H1 (cell line): Measurements from ENCODE around the gene ADM5. TPM values are rescaled to one million over a fixed set of nuclear protein-coding genes. Genes with fewer than 3 reads are reported as not detected.

Experiments
- CTCF ChIA-PET: fragments of 300-600 bp; sonication (Branson Sonifier 250); formaldehyde crosslinking; loops from one replicate; lab custom pipeline; 2021; ENCODE audit not compliant: partially characterized antibody; lab: Charles Lee
- POLR2A ChIA-PET: fragments of 300-600 bp; sonication (Branson Sonifier 250); formaldehyde crosslinking; loops from one replicate; lab custom pipeline; 2021; ENCODE audit warnings: inconsistent platforms; ENCODE audit not compliant: partially characterized antibody; lab: Charles Lee
- DNase-seq, 2 experiments: peaks; one replicate each; pipeline versions ENCODE4 v3.0.0 to v3.0.0-alpha.2; 2010 to 2022; ENCODE audit warnings: low spot score in 2 of 2, low read depth in 1 of 2, mixed read lengths in 1 of 2
- FAIRE-seq: peaks from 2 replicates; lab custom pipeline; 2011; peaks lifted over from hg19 to GRCh38; lab: Jason Lieb, UNC
- H2AFZ ChIP-seq: 2 replicates; pipeline ENCODE4 v1.8.1; 2012; ENCODE audit warnings: low read length, inconsistent platforms
- H2AK5ac ChIP-seq: 2 replicates; pipeline ENCODE4 v1.6.1; 2013; ENCODE audit warnings: low read depth, low read length
- H2BK120ac ChIP-seq: replicated peaks from 2 replicates; pipeline ENCODE3; 2013; ENCODE audit warnings: low read depth, low read length, inconsistent platforms
- H2BK12ac ChIP-seq: 2 replicates; pipeline ENCODE4 v1.6.1; 2013; ENCODE audit warnings: low read depth, low read length
- H2BK15ac ChIP-seq: 2 replicates; pipeline ENCODE4 v1.6.1; 2013; ENCODE audit warnings: low read length
- H2BK20ac ChIP-seq: 2 replicates; pipeline ENCODE4 v1.6.1; 2013; ENCODE audit warnings: low read length
- H2BK5ac ChIP-seq: 2 replicates; pipeline ENCODE4 v1.6.1; 2013; ENCODE audit warnings: low read depth, low read length
- H3K14ac ChIP-seq: 2 replicates; pipeline ENCODE4 v1.6.1; 2013; ENCODE audit warnings: inconsistent platforms; ENCODE audit not compliant: insufficient read length
- H3K18ac ChIP-seq: 2 replicates; pipeline ENCODE4 v1.6.1; 2013; ENCODE audit warnings: low read length; ENCODE audit errors: extremely low read depth
- H3K23ac ChIP-seq: 2 replicates; pipeline ENCODE4 v1.6.1; 2013; ENCODE audit warnings: inconsistent platforms; ENCODE audit not compliant: insufficient read length
- H3K23me2 ChIP-seq: 2 replicates; pipeline ENCODE4 v1.6.1; 2013; ENCODE audit warnings: low read depth, low read length
- H3K27ac ChIP-seq: 2 replicates; pipeline ENCODE4 v1.6.1; 2011; ENCODE audit warnings: low read depth, low read length, inconsistent platforms
- H3K27me3 ChIP-seq, 4 experiments: replicated peaks in 1 of 4; 1 replicate in 1 of 4; 2 replicates in 3 of 4; pipeline versions ENCODE4 v1.6.1 to v1.8.1; 2011 to 2013; ENCODE audit warnings: low read length in 3 of 4, mild to moderate bottlenecking in 3 of 4, inconsistent platforms in 2 of 4, mixed read lengths in 2 of 4, moderate library complexity in 1 of 4; ENCODE audit not compliant: control insufficient read depth in 3 of 4, insufficient read depth in 3 of 4; ENCODE audit errors: extremely low read depth in 1 of 4
- H3K36me3 ChIP-seq, 4 experiments: 2 replicates each; pipeline versions ENCODE4 v1.6.1 to v1.8.1; 2011 to 2013; ENCODE audit warnings: mild to moderate bottlenecking in 4 of 4, low read length in 3 of 4, moderate library complexity in 2 of 4, control low read depth in 1 of 4, inconsistent platforms in 1 of 4; ENCODE audit not compliant: insufficient read depth in 4 of 4, control insufficient read depth in 2 of 4
- H3K4ac ChIP-seq: replicated peaks from 2 replicates; pipeline ENCODE3; 2013; ENCODE audit warnings: low read length, low read depth, mixed read lengths, inconsistent platforms; ENCODE audit not compliant: insufficient read length
- H3K4me1 ChIP-seq, 4 experiments: replicated peaks in 1 of 4; 1 replicate in 1 of 4; 2 replicates in 3 of 4; pipeline versions ENCODE4 v1.6.1 to v1.8.1; 2011 to 2013; ENCODE audit warnings: low read length in 3 of 4, inconsistent platforms in 2 of 4, mixed read lengths in 1 of 4; ENCODE audit not compliant: insufficient read depth in 4 of 4, control insufficient read depth in 3 of 4
- H3K4me2 ChIP-seq, 2 experiments: 2 replicates each; pipeline versions ENCODE4 v1.6.1 to v1.8.1; 2011 to 2013; ENCODE audit warnings: low read depth in 2 of 2, low read length in 2 of 2, control low read depth in 1 of 2, inconsistent platforms in 1 of 2, mild to moderate bottlenecking in 1 of 2; ENCODE audit not compliant: insufficient read depth in 1 of 2
- H3K4me3 ChIP-seq, 4 experiments: fragments of 200-600, 300-600 bp in 1 of 4; sonication (generic), shearing (Covaris generic), sonication (Bioruptor Twin) in 1 of 4; 2 replicates each; pipeline versions ENCODE4 v1.5.1 to v1.8.1; 2011 to 2016; ENCODE audit warnings: low read length in 4 of 4, low read depth in 3 of 4, control low read depth in 2 of 4, inconsistent platforms in 2 of 4, mild to moderate bottlenecking in 2 of 4, mixed read lengths in 1 of 4, moderate library complexity in 1 of 4; ENCODE audit not compliant: insufficient read depth in 2 of 4; ENCODE audit errors: extremely low read depth in 1 of 4
- H3K56ac ChIP-seq: replicated peaks from 2 replicates; pipeline ENCODE3; 2013; ENCODE audit warnings: low read depth, mild to moderate bottlenecking, mixed read lengths, low read length, inconsistent platforms; ENCODE audit not compliant: insufficient read length
- H3K79me1 ChIP-seq: 2 replicates; pipeline ENCODE4 v1.6.1; 2013; ENCODE audit warnings: low read depth, low read length, control low read depth
- H3K79me2 ChIP-seq, 2 experiments: 2 replicates each; pipeline versions ENCODE4 v1.6.1 to v1.8.1; 2012 to 2013; ENCODE audit warnings: low read length in 2 of 2, mild to moderate bottlenecking in 2 of 2, inconsistent platforms in 1 of 2; ENCODE audit not compliant: insufficient read depth in 2 of 2, control insufficient read depth in 1 of 2
- H3K9ac ChIP-seq, 4 experiments: replicated peaks in 1 of 4; 1 replicate in 1 of 4; 2 replicates in 3 of 4; pipeline versions ENCODE4 v1.6.1 to v1.8.1; 2011 to 2013; ENCODE audit warnings: low read depth in 3 of 4, low read length in 3 of 4, control low read depth in 2 of 4, mild to moderate bottlenecking in 2 of 4, moderate library complexity in 2 of 4, inconsistent platforms in 1 of 4; ENCODE audit errors: extremely low read depth in 1 of 4
- H3K9me3 ChIP-seq, 2 experiments: 2 replicates each; pipeline versions ENCODE4 v1.6.1 to v1.8.1; 2012 to 2013; ENCODE audit warnings: mild to moderate bottlenecking in 2 of 2, moderate library complexity in 2 of 2, control low read depth in 1 of 2, inconsistent platforms in 1 of 2, low read depth in 1 of 2, low read length in 1 of 2, mixed read lengths in 1 of 2; ENCODE audit not compliant: insufficient read depth in 2 of 2
- H4K20me1 ChIP-seq, 2 experiments: replicated peaks in 1 of 2; 2 replicates each; pipeline versions ENCODE3 to v1.8.1; 2011 to 2013; ENCODE audit warnings: inconsistent platforms in 2 of 2, low read length in 2 of 2, mild to moderate bottlenecking in 1 of 2; ENCODE audit not compliant: insufficient read depth in 2 of 2, control insufficient read depth in 1 of 2
- H4K5ac ChIP-seq: 2 replicates; pipeline ENCODE4 v1.6.1; 2013; ENCODE audit warnings: low read length, low read depth, mixed read lengths, inconsistent platforms; ENCODE audit not compliant: insufficient read length
- H4K8ac ChIP-seq: 2 replicates; pipeline ENCODE4 v1.8.0; 2013; ENCODE audit warnings: mild to moderate bottlenecking, moderate library complexity, low read length, inconsistent platforms; ENCODE audit not compliant: insufficient read depth; ENCODE audit errors: extremely low read depth
- H4K91ac ChIP-seq: replicated peaks from 2 replicates; pipeline ENCODE3; 2013; ENCODE audit warnings: low read length, mixed read lengths, inconsistent platforms; ENCODE audit not compliant: insufficient read length
- CTCF ChIP-seq, 3 experiments: IDR thresholded peaks; 1 replicate in 2 of 3; 2 replicates in 1 of 3; pipeline versions ENCODE4 v1.5.1 to v1.6.1; 2011; ENCODE audit warnings: low read length in 3 of 3, mild to moderate bottlenecking in 3 of 3, inconsistent platforms in 2 of 3, low read depth in 1 of 3, moderate library complexity in 1 of 3; ENCODE audit not compliant: insufficient read depth in 1 of 3; ENCODE audit errors: control extremely low read depth in 1 of 3
- RNF2 ChIP-seq: fragments of 200-900, 300-1000 bp; sonication (generic); IDR thresholded peaks from 2 replicates; pipeline ENCODE4 v1.7.1; 2016; ENCODE audit warnings: borderline replicate concordance, low read depth, mild to moderate bottlenecking, antibody characterized with exemption, low read length; ENCODE audit not compliant: poor library complexity, severe bottlenecking; ENCODE audit errors: missing control alignments
- WGBS, 2 experiments: shearing (Covaris generic) in 1 of 2; methylation state at CpG; one replicate each; pipeline versions ENCODE4 v1.1.6 to v1.1.7; 2013 to 2015; ENCODE audit warnings: low lambda C conversion rate in 2 of 2, mixed read lengths in 2 of 2, inconsistent platforms in 1 of 2, low coverage in 1 of 2, missing lambda C conversion rate in 1 of 2; ENCODE audit not compliant: insufficient replicate concordance in 2 of 2, insufficient coverage in 1 of 2, insufficient read length in 1 of 2; ENCODE audit errors: extremely low coverage in 1 of 2, missing lambda C conversion rate in 1 of 2; 5-methylcytosine and 5-hydroxymethylcytosine counted together
- polyA plus RNA-seq, 7 experiments: library from polyadenylated mRNA; depleted of rRNA in 3 of 7; stranded (reverse) in 5 of 7; unstranded in 2 of 7; fragments of >200 nt in 5 of 7; fragments of 200-250 nt in 2 of 7; gene quantifications; 1 replicate in 5 of 7; 2 replicates in 1 of 7; 4 replicates in 1 of 7; pipeline versions ENCODE4 v1.2.1 to v1.2.3, GENCODE V29; 2011 to 2013; ENCODE audit warnings: missing spikeins in 2 of 7, mixed read lengths in 2 of 7
- total RNA-seq: library from RNA; stranded (reverse); fragmentation: NEBNext Ultra II Directional; extraction: Animal tissue kit (Norgen Biotek cat#: 25700); gene quantifications from 2 replicates; pipeline ENCODE4 v1.2.1, GENCODE V29; 2021

The ADM5 gene
- total and polyA plus RNA-seq, 2 of the 8 experiments (the other 6 are each of a cell fraction or from before 2014, with no cell fraction given), result 2.5 to 2.6 TPM

GRCh38 chr19:49684983-49685553 is 4.3 kb upstream of the ADM5 start:
- H3K79me1 ChIP-seq, result peaks cover 14% of the 10 kb centered on the region
- H3K18ac ChIP-seq, result no peak overlapping the region
- no peak for DNase-seq
- H3K9me3 ChIP-seq, result no peaks in the 10 kb centered on the region
- no peak overlapping the region for H3K4me3 ChIP-seq
- peaks cover 5% of the 10 kb centered on the region; the same call in 1 of the 2 replicates for H3K23me2 ChIP-seq
- H3K4me1 ChIP-seq, result peaks cover 0 to 19% (median 14%) of the 10 kb centered on the region in 4 experiments; a peak in 6 of 7 replicates
- H4K5ac ChIP-seq, result no peak overlapping the region
- no peak overlapping the region for H3K14ac ChIP-seq
- no peak overlapping the region; a peak in 2 of 7 replicates for H3K9ac ChIP-seq
- H3K4me2 ChIP-seq, result no peak overlapping the region
- no peak overlapping the region for H3K56ac ChIP-seq
- H3K27ac ChIP-seq, result no peak overlapping the region
- peaks cover 30 to 53% of the 10 kb centered on the region in 2 experiments for H4K20me1 ChIP-seq
- no peak overlapping the region for H4K8ac ChIP-seq
- FAIRE-seq, result no peak
- H2AFZ ChIP-seq, result no peak overlapping the region
- no peak overlapping the region for H3K23ac ChIP-seq
- 93% methylated on average over 12 of the region's 13 CpGs; no CpG with 5 or more reads in 1 of the 2 experiments for WGBS, 2 experiments
- no peaks in the 10 kb centered on the region for H3K27me3 ChIP-seq
- POLR2A ChIA-PET, result interaction anchor here (0.6 to 12.2 kb wide), 18 partner anchors 6 to 345 kb away, joined by 3 to 168 read pairs (median 4); partner anchors contain the start of genes AP2A1, NOSIP, PRMT1 and PRRG2
- peaks cover 1 to 27% of the 10 kb centered on the region in 2 experiments; a peak in 3 of 4 replicates for H3K79me2 ChIP-seq
- H4K91ac ChIP-seq, result no peak overlapping the region
- H2BK12ac ChIP-seq, result no peak overlapping the region
- H3K36me3 ChIP-seq, result peaks cover 26 to 59% (median 42%) of the 10 kb centered on the region in 4 experiments
- TF ChIP-seq RNF2, result no peak
- TF ChIP-seq CTCF (IDR thresholded peaks at IDR 0.05; ENCODE audit: control extremely low read depth in 1 of 3, insufficient read depth in 1 of 3, low read depth in 1 of 3, low read length in 3 of 3), result peak in 2 of 3 experiments; percentile 2 to 8; a peak in 1 of 4 replicates
- no peak overlapping the region for H2BK15ac ChIP-seq
- no peak overlapping the region for H2AK5ac ChIP-seq
- CTCF ChIA-PET, result interaction anchor here (0.6 to 2.8 kb wide), 20 partner anchors 9 to 180 kb away, joined by 3 to 13 read pairs (median 4); partner anchors contain the start of gene SCAF1
- H3K4ac ChIP-seq, result no peak overlapping the region
- no peak overlapping the region for H2BK5ac ChIP-seq
- no peak overlapping the region for H2BK120ac ChIP-seq
- no peak overlapping the region for H2BK20ac ChIP-seq
